ENCODE measurements around the gene ZFYVE28.
A peak's percentile ranks its signal among the peaks of the same experiment; 100 is the strongest.
"Not testable (repeated sequence)": the region's sequence is repeated elsewhere in the genome, so short reads cannot be mapped to it uniquely, and the experiment has no call there.

ZFYVE28 gene

GRCh38 chr4:2417765-2418649 lies at the start of gene ZFYVE28:
Gene ZFYVE28 (minus strand): TSS chr4:2418645. CDS start chr4:2418323, 322 bp downstream.
- no peak for DNase-seq

GRCh38 chr4:2465544-2465943 lies 47.1 kb upstream of the ZFYVE28 start:
- DNase-seq = not testable (repeated sequence)

- no peak for DNase-seq
Measured at GRCh38 chr4:2465032-2465431, 46.6 kb upstream of the ZFYVE28 start.

GRCh38 chr4:2462992-2463762 lies 44.7 kb upstream of the ZFYVE28 start:
- no peak for DNase-seq

GRCh38 chr4:2462218-2462991 lies 44.0 kb upstream of the ZFYVE28 start:
- peak; percentile 12 to 54 for DNase-seq

GRCh38 chr4:2461246-2461960 lies 43.0 kb upstream of the ZFYVE28 start:
- DNase-seq = no peak

GRCh38 chr4:2459589-2460349 lies 41.3 kb upstream of the ZFYVE28 start:
- DNase-seq = no peak

- no peak for DNase-seq
Measured at GRCh38 chr4:2458546-2459491, 40.4 kb upstream of the ZFYVE28 start.

GRCh38 chr4:2457481-2458295 lies 39.2 kb upstream of the ZFYVE28 start:
- DNase-seq = no peak

GRCh38 chr4:2451821-2452785 lies 33.7 kb upstream of the ZFYVE28 start:
- no peak for DNase-seq

- DNase-seq = no peak
Measured at GRCh38 chr4:2451036-2451520, 32.6 kb upstream of the ZFYVE28 start.

- no peak for DNase-seq
Measured at GRCh38 chr4:2450394-2451035, 32.1 kb upstream of the ZFYVE28 start.

- DNase-seq = no peak
Measured at GRCh38 chr4:2449511-2450392, 31.3 kb upstream of the ZFYVE28 start.

- DNase-seq = no peak
Measured at GRCh38 chr4:2449051-2449450, 30.6 kb upstream of the ZFYVE28 start.

GRCh38 chr4:2448589-2448988 lies 30.1 kb upstream of the ZFYVE28 start:
- no peak for DNase-seq
